GM12878 (cell line): ENCODE measurements around the gene CGGBP1. TPM values are rescaled to one million over a fixed set of nuclear protein-coding genes. Genes with fewer than 3 reads are reported as not detected.

Experiments used
- ATAC-seq: fragments of 200-7000 bp; cut with Tn5 transposase; 3 replicates; pipeline ENCODE4 v1.9.1; 2020; ENCODE audit warnings: mild to moderate bottlenecking, moderate library complexity
- BruUV-seq: library from RNA; stranded (reverse); fragments of 400-500 nt; replicated peaks from 2 replicates; lab custom pipeline; 2021; lab: Mats Ljungman, UMichigan
- CTCF ChIA-PET: fragments of 300-600 bp; sonication (Branson Sonifier 250); formaldehyde crosslinking; extraction: SDS; loops from one replicate; lab custom pipeline; 2021; ENCODE audit warnings: inconsistent platforms; lab: Yijun Ruan, JAX
- POLR2A ChIA-PET: fragments of 350-600 bp; formaldehyde crosslinking; extraction: SDS; loops from one replicate; lab custom pipeline; 2021; ENCODE audit warnings: inconsistent platforms; lab: Charles Lee
- RAD21 ChIA-PET: fragments of 300-600 bp; sonication (Branson Sonifier 250); formaldehyde crosslinking; loops from one replicate; lab custom pipeline; 2023; ENCODE audit warnings: antibody characterized with exemption; ENCODE audit not compliant: unreplicated experiment; lab: Charles Lee
- SMC1A ChIA-PET: fragments of 300-600 bp; sonication (Branson Sonifier 250); formaldehyde crosslinking; loops from one replicate; lab custom pipeline; 2023; ENCODE audit not compliant: unreplicated experiment, uncharacterized antibody; lab: Charles Lee
- DNase-seq: peaks from one replicate; pipeline ENCODE4 v3.0.0-alpha.2; 2011; ENCODE audit warnings: low read depth, low spot score
- FAIRE-seq: peaks from 3 replicates; lab custom pipeline; 2011; peaks lifted over from hg19 to GRCh38; lab: Jason Lieb, UNC
- H2AFZ ChIP-seq: 2 replicates; pipeline ENCODE4 v1.6.0; 2011; ENCODE audit warnings: low read depth, low read length, control low read depth; ENCODE audit not compliant: control insufficient read depth
- H3K27ac ChIP-seq: 2 replicates; pipeline ENCODE4 v1.5.1; 2011; ENCODE audit warnings: control low read depth; ENCODE audit not compliant: control insufficient read depth, insufficient read depth
- H3K27me3 ChIP-seq, 2 experiments: replicated peaks in 1 of 2; 2 replicates each; pipeline versions ENCODE4 v1.6.0 to v1.6.1; 2011; ENCODE audit warnings: low read length in 1 of 2; ENCODE audit not compliant: control insufficient read depth in 2 of 2, insufficient read depth in 2 of 2
- H3K36me3 ChIP-seq, 2 experiments: 2 replicates each; pipeline ENCODE4 v1.5.1; 2011; ENCODE audit warnings: low read length in 1 of 2; ENCODE audit not compliant: control insufficient read depth in 2 of 2, insufficient read depth in 2 of 2
- H3K4me1 ChIP-seq: 2 replicates; pipeline ENCODE4 v1.6.1; 2011; ENCODE audit warnings: mild to moderate bottlenecking, low read length, moderate library complexity, mixed read lengths; ENCODE audit not compliant: control insufficient read depth, insufficient read depth
- H3K4me2 ChIP-seq: 2 replicates; pipeline ENCODE4 v1.6.0; 2011; ENCODE audit warnings: control low read depth; ENCODE audit not compliant: control insufficient read depth, insufficient read depth
- H3K4me3 ChIP-seq: fragments of 200-600 bp; sonication (generic); 2 replicates; pipeline ENCODE4 v1.5.1; 2016
- H3K79me2 ChIP-seq: 2 replicates; pipeline ENCODE4 v1.6.0; 2011; ENCODE audit warnings: low read length; ENCODE audit not compliant: control insufficient read depth, insufficient read depth
- H3K9ac ChIP-seq: 2 replicates; pipeline ENCODE4 v1.8.0; 2011; ENCODE audit warnings: low read length, control low read depth, mixed read lengths; ENCODE audit not compliant: control insufficient read depth, insufficient read depth
- H3K9me3 ChIP-seq: replicated peaks from 3 replicates; pipeline ENCODE4 v1.5.1; 2011; ENCODE audit warnings: mild to moderate bottlenecking, low read length; ENCODE audit not compliant: control insufficient read depth, insufficient read depth
- H4K20me1 ChIP-seq: 2 replicates; pipeline ENCODE4 v1.6.0; 2011; ENCODE audit not compliant: control insufficient read depth, insufficient read depth
- DPF2 ChIP-seq: fragments of 450-650 bp; IDR thresholded peaks from 2 replicates; pipeline ENCODE4 v1.6.1; 2017; ENCODE audit warnings: mild to moderate bottlenecking
- KLF5 ChIP-seq: fragments of 450-650 bp; IDR thresholded peaks from 2 replicates; pipeline ENCODE4 v1.6.1; 2014; ENCODE audit warnings: mild to moderate bottlenecking; ENCODE audit not compliant: partially characterized antibody
- PML ChIP-seq: IDR thresholded peaks from 2 replicates; pipeline ENCODE4 v1.6.1; 2012; ENCODE audit warnings: low read length, inconsistent platforms
- SREBF2 ChIP-seq: IDR thresholded peaks from 2 replicates; pipeline ENCODE4 v1.6.1; 2012; ENCODE audit warnings: mild to moderate bottlenecking, low read length
- WGBS: methylation state at CpG from one replicate; pipeline ENCODE4 v1.1.6; 2016; ENCODE audit warnings: low lambda C conversion rate; ENCODE audit not compliant: insufficient replicate concordance, insufficient coverage; ENCODE audit errors: missing lambda C conversion rate; 5-methylcytosine and 5-hydroxymethylcytosine counted together
- in situ Hi-C: fragments of 300-500 bp; cut with MboI; formaldehyde crosslinking; loops from 9 replicates; pipeline ENCODE4 v1.14.3; 2018; ENCODE audit warnings: mixed read lengths
- intact Hi-C: fragments of 100-400 bp; cut with micrococcal nuclease; formaldehyde crosslinking; loops from one replicate; pipeline ENCODE4 v1.14.2; 2022; ENCODE audit not compliant: unreplicated experiment
- polyA plus RNA-seq, 11 experiments: library from polyadenylated mRNA; depleted of rRNA in 4 of 11; unstranded in 6 of 11; stranded (reverse) in 5 of 11; fragments of >200 nt; fragmentation: Nextera tagmentation in 4 of 11; fragmentation: Illumina TruSeq in 1 of 11; extraction: Ambion mirVana in 4 of 11; extraction: Trizol in 1 of 11; gene quantifications; 1 replicate in 1 of 11; 2 replicates in 10 of 11; pipeline versions ENCODE4 v1.2.1 to v1.2.3, GENCODE V29; 2011 to 2016; ENCODE audit warnings: inconsistent platforms in 2 of 11, missing spikeins in 2 of 11, low read depth in 1 of 11
- total RNA-seq, 4 experiments: library from RNA; depleted of rRNA in 3 of 4; stranded (reverse); fragments of >200 nt in 3 of 4; fragmentation: Illumina TruSeq in 1 of 4; extraction: Trizol in 1 of 4; gene quantifications; 2 replicates each; pipeline versions ENCODE4 v1.2.1 to v1.2.3, GENCODE V29; 2013 to 2021
- TF ChIP-seq, protein P1 (sequence below): IDR thresholded peaks from 2 replicates; pipeline ENCODE4 v1.6.1; 2011; ENCODE audit warnings: mild to moderate bottlenecking, low read depth, low read length, moderate library complexity; ENCODE audit not compliant: insufficient replicate concordance
- TF ChIP-seq, protein P2 (sequence below), 3 experiments: IDR thresholded peaks in 2 of 3; conservative IDR thresholded peaks in 1 of 3; 2 replicates each; pipeline ENCODE4 v1.5.1; 2011; ENCODE audit warnings: low read depth in 3 of 3, low read length in 3 of 3, mild to moderate bottlenecking in 3 of 3, control low read depth in 2 of 3, moderate library complexity in 2 of 3, inconsistent platforms in 1 of 3, mixed read lengths in 1 of 3; ENCODE audit not compliant: control insufficient read depth in 2 of 3, insufficient read depth in 1 of 3; ENCODE audit errors: extremely low read depth in 1 of 3

Gene CGGBP1
- total and polyA plus RNA-seq, 10 of the 15 experiments (the other 5 are each of a cell fraction or from before 2014, with no cell fraction given), result 27.8 to 75.8 (median 50.4) TPM

DNA sequence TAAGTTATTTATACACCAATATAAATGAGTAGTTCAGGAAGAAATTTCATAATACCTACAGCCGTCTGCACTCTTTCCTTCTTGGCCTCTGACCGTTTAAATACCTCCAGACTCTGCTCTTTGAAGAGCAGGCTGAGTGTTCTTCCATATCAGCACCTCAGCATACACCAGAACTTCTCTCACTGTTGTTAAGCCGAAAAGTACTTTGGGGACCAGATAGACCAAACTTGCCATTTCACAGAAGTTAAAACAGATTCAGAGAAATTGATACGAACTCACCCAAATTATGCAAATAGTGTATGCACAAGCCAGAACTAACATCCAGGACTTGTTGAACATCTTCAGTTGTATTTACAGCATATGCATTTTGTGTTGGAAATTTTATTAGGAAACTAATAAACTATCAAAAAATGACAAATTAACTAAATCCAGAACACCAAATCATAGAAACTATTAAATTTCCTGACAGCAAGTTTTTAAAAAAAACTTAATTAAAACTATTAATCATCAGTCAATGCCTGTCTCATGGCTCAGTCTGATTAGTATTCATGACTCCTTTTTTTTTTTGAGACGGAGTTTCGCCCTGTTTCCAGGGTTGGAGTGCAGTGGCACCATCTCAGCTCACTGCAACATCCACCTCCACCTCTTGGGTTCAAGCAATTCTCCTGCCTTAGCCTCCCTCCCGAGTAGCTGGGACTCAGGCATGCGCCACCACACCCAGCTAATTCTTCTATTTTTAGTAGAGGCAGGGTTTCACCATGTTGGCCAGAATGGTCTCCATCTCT lies 24.1 kb downstream of the CGGBP1 start:
- Histone ChIP-seq H3K9ac (no peak overlapping the region), H3K4me1 (no peaks in the 10 kb centered on the region), H3K36me3 (no peaks in the 10 kb centered on the region), H4K20me1 (no peaks in the 10 kb centered on the region), H3K79me2 (no peaks in the 10 kb centered on the region), H2AFZ (peak overlapping the region; percentile 51), H3K27ac (no peak overlapping the region), H3K27me3 (no peaks in the 10 kb centered on the region), H3K4me2 (no peak overlapping the region), H3K4me3 (no peak overlapping the region), H3K9me3 (no peaks in the 10 kb centered on the region; the same call in 2 of the 3 replicates)
- RAD21 ChIA-PET, result no interaction called here
- TF ChIP-seq, protein P1, sequence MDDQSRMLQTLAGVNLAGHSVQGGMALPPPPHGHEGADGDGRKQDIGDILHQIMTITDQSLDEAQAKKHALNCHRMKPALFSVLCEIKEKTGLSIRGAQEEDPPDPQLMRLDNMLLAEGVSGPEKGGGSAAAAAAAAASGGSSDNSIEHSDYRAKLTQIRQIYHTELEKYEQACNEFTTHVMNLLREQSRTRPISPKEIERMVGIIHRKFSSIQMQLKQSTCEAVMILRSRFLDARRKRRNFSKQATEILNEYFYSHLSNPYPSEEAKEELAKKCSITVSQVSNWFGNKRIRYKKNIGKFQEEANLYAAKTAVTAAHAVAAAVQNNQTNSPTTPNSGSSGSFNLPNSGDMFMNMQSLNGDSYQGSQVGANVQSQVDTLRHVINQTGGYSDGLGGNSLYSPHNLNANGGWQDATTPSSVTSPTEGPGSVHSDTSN, result no peak
- CTCF ChIA-PET, result interaction anchor here (0.9 kb wide), 1 partner anchor 116 kb away, joined by 3 read pairs; no protein-coding TSS in a partner anchor
- BruUV-seq, result no TSS peak
- in situ Hi-C loops (no loop called here), intact Hi-C loops (no loop called here)
- ATAC-seq (no peak), DNase-seq (no peak), FAIRE-seq (no peak)
- POLR2A ChIA-PET, result no interaction called here
- 58% methylated on average over 8 of the region's 8 CpGs for WGBS
- SMC1A ChIA-PET, result interaction anchor here (1.5 kb wide), 1 partner anchor 19 kb away, joined by 4 read pairs; no protein-coding TSS in a partner anchor

DNA sequence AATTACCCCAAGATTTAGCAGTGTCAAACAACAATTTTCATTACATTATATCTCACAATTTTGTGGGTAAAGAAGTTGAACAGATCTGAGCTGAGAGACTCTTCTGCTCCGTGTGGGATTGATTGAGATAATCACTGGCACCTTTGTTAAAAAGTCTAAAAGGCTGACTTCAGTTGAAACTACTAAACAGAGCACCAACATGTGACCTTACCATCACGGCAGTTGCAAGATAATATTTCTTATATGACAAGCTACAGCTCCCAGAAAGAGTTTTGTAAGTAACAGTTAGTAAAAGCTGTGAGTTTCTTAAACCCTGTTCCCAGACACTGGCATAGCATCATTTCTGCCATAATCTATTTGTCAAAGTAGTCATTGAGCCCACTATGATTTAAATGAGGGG lies 25.0 kb downstream of the CGGBP1 start:
- H3K4me3 ChIP-seq, result no peak overlapping the region
- H2AFZ ChIP-seq, result peak overlapping the region; percentile 54
- H3K27ac ChIP-seq, result no peak overlapping the region
- H4K20me1 ChIP-seq, result no peaks in the 10 kb centered on the region
- ChIA-PET RAD21 (no interaction called here), SMC1A (interaction anchor here (1.5 kb wide), 1 partner anchor 20 kb away, joined by 4 read pairs; no protein-coding TSS in a partner anchor)
- intact Hi-C loops (no loop called here), in situ Hi-C loops (no loop called here)
- H3K9me3 ChIP-seq, result no peaks in the 10 kb centered on the region; the same call in 2 of the 3 replicates
- no peaks in the 10 kb centered on the region for H3K4me1 ChIP-seq
- no peak overlapping the region for H3K9ac ChIP-seq
- no TSS peak for BruUV-seq
- ATAC-seq, result no peak
- no peak for TF ChIP-seq PML
- TF ChIP-seq KLF5, result no peak
- no peak for TF ChIP-seq DPF2
- TF ChIP-seq, protein P2, sequence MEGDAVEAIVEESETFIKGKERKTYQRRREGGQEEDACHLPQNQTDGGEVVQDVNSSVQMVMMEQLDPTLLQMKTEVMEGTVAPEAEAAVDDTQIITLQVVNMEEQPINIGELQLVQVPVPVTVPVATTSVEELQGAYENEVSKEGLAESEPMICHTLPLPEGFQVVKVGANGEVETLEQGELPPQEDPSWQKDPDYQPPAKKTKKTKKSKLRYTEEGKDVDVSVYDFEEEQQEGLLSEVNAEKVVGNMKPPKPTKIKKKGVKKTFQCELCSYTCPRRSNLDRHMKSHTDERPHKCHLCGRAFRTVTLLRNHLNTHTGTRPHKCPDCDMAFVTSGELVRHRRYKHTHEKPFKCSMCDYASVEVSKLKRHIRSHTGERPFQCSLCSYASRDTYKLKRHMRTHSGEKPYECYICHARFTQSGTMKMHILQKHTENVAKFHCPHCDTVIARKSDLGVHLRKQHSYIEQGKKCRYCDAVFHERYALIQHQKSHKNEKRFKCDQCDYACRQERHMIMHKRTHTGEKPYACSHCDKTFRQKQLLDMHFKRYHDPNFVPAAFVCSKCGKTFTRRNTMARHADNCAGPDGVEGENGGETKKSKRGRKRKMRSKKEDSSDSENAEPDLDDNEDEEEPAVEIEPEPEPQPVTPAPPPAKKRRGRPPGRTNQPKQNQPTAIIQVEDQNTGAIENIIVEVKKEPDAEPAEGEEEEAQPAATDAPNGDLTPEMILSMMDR (IDR thresholded peaks at IDR 0.05 in 2 of 3, conservative IDR thresholded peaks at IDR 0.05 in 1 of 3; ENCODE audit: control insufficient read depth in 2 of 3, extremely low read depth in 1 of 3, insufficient read depth in 1 of 3, low read depth in 3 of 3, low read length in 3 of 3), result no peak
- no peak for TF ChIP-seq SREBF2
- TF ChIP-seq, all 136 proteins: peak for 0
- WGBS, result 52% methylated on average over 2 of the region's 2 CpGs
- ChIA-PET CTCF (interaction anchor here (0.8 kb wide), 1 partner anchor 29 kb away, joined by 3 read pairs; no protein-coding TSS in a partner anchor), POLR2A (no interaction called here)
- no peak for DNase-seq
- 0 out of 2 replicates have a peak overlapping the region, but pooled peaks have one; percentile 25 for H3K4me2 ChIP-seq
- no peaks in the 10 kb centered on the region for H3K36me3 ChIP-seq
- peak; percentile 18 for FAIRE-seq
- H3K27me3 ChIP-seq, result no peaks in the 10 kb centered on the region
- no peaks in the 10 kb centered on the region for H3K79me2 ChIP-seq
